Measurements from ENCODE around the gene PUS10. TPM values are rescaled to one million over a fixed set of nuclear protein-coding genes. Genes with fewer than 3 reads are reported as not detected.
A peak's percentile ranks its signal among the peaks of the same experiment; 100 is the strongest.

The PUS10 gene
- total and polyA plus RNA-seq, 2 of the 13 experiments (the other 11 are each of a cell fraction or from before 2014, with no cell fraction given), result 41.4 to 44.3 TPM

GRCh38 chr2:61018318-61018755, 282 bp upstream of the PUS10 start (continued):
- TF ChIP-seq ARID4A (CRISPR knock-in tag; IDR thresholded peaks at IDR 0.05; ENCODE audit: borderline replicate concordance) (no peak), NR2F2 (IDR thresholded peaks at IDR 0.05; ENCODE audit: borderline replicate concordance, low read depth) (no peak), ZFP41 (CRISPR knock-in tag; IDR thresholded peaks at IDR 0.05; ENCODE audit: borderline replicate concordance) (0 out of 2 replicates have a peak, but pooled peaks have one; percentile 69), CREB3 (CRISPR knock-in tag; IDR thresholded peaks at IDR 0.05) (peak; percentile 87), TRAFD1 (CRISPR knock-in tag; IDR thresholded peaks at IDR 0.05; ENCODE audit: borderline replicate concordance) (no peak), ZNF616 (CRISPR knock-in tag; IDR thresholded peaks at IDR 0.05; ENCODE audit: low read depth) (0 out of 2 replicates have a peak, but pooled peaks have one; percentile 10), TOPORS (CRISPR knock-in tag; IDR thresholded peaks at IDR 0.05) (no peak; the same call in 1 of the 2 replicates), ZBTB42 (CRISPR knock-in tag; IDR thresholded peaks at IDR 0.05) (no peak), ZNF512 (CRISPR knock-in tag; IDR thresholded peaks at IDR 0.05) (no peak), CREB1 (IDR thresholded peaks at IDR 0.05) (no peak), CREB1 (CRISPR knock-in tag; IDR thresholded peaks at IDR 0.05) (peak; percentile 76; the same call in 1 of the 2 replicates), KLF15 (CRISPR knock-in tag; IDR thresholded peaks at IDR 0.05; ENCODE audit: borderline replicate concordance) (no peak), ZNF264 (CRISPR knock-in tag; IDR thresholded peaks at IDR 0.05) (no peak), TCF7 (IDR thresholded peaks at IDR 0.05; ENCODE audit: low read depth) (no peak), ZNF747 (CRISPR knock-in tag; IDR thresholded peaks at IDR 0.05; ENCODE audit: borderline replicate concordance) (no peak), ZNF33B (CRISPR knock-in tag; IDR thresholded peaks at IDR 0.05) (no peak), ZNF232 (CRISPR knock-in tag; IDR thresholded peaks at IDR 0.05; ENCODE audit: borderline replicate concordance) (no peak), ZNF552 (CRISPR knock-in tag; IDR thresholded peaks at IDR 0.05; ENCODE audit: borderline replicate concordance) (0 out of 2 replicates have a peak, but pooled peaks have one; percentile 21), DBP (CRISPR knock-in tag; IDR thresholded peaks at IDR 0.05; ENCODE audit: not compliant biosample characterization) (peak; percentile 66), YEATS4 (CRISPR knock-in tag; IDR thresholded peaks at IDR 0.05; ENCODE audit: borderline replicate concordance) (no peak), MYC (CRISPR knock-in tag; IDR thresholded peaks at IDR 0.05; ENCODE audit: borderline replicate concordance) (no peak)

Data from HepG2 (cell line).